Left cardiac atrium (tissue), 4 donors: ENCODE results near the gene ROM1. TPM values are rescaled to one million over a fixed set of nuclear protein-coding genes. Genes with fewer than 3 reads are reported as not detected.
"Not testable (repeated sequence)": the region's sequence is repeated elsewhere in the genome, so short reads cannot be mapped to it uniquely, and the experiment has no call there.

ENCODE experiments used
- ATAC-seq, 2 donors: fragments of 200-7000 bp; cut with Tn5 transposase; one replicate each; pipeline ENCODE4 v1.9.1; 2020; ENCODE audit warnings: mild to moderate bottlenecking in 2 of 2, moderate library complexity in 2 of 2
- DNase-seq: peaks from one replicate; pipeline ENCODE4 v3.0.0-alpha.2; 2020
- intact Hi-C, 2 donors: fragments of 100-400 bp; cut with DNase I; formaldehyde crosslinking; loops; one replicate each; pipeline versions ENCODE4 v1.14.1 to v1.15.1; 2022 to 2023
- long read RNA-seq: library from polyadenylated mRNA; unstranded; transcript quantifications from one replicate; pipeline ENCODE4 v2.0.0, GENCODE V29; 2021
- total RNA-seq, 2 donors: library from RNA; stranded (reverse); fragmentation: NEBNext Ultra II Directional; extraction: Animal tissue kit (Norgen Biotek cat#: 25700); gene quantifications; one replicate each; pipeline ENCODE4 v1.2.1, GENCODE V29; 2021
- donor health status: DM: no; HTN: yes; CAD: no.
- donor health status: DM: no; HTN: yes; CAD: no; lungs with severe emphysema.
- donor health status: DM: yes; HTN: yes; CAD: no.
- donor health status: Dilated cardiomyopathy.

ROM1 gene, protein sequence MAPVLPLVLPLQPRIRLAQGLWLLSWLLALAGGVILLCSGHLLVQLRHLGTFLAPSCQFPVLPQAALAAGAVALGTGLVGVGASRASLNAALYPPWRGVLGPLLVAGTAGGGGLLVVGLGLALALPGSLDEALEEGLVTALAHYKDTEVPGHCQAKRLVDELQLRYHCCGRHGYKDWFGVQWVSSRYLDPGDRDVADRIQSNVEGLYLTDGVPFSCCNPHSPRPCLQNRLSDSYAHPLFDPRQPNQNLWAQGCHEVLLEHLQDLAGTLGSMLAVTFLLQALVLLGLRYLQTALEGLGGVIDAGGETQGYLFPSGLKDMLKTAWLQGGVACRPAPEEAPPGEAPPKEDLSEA
- total RNA-seq: 1 to 10 TPM; 3.7 to 3.8 TPM
- long read RNA-seq, partial matches to known transcripts: 0 of 4 reads
- long read RNA-seq, other reads (novel, unspliced or antisense): 0 of 4 reads

GRCh38 chr11:62612366-62613290, at the start of gene ROM1, which contains the start of gene EML3:
Gene ROM1, plus strand, starts transcription at chr11:62613257. Its CDS starts 25 bp downstream, at chr11:62613282.
Gene EML3, minus strand, starts transcription at chr11:62612775. Its CDS starts 318 bp downstream, at chr11:62612457.
- intact Hi-C loops: no loop called here
- peak; percentile 95 for DNase-seq
- peak; percentile 90 to 91 for ATAC-seq

DNA sequence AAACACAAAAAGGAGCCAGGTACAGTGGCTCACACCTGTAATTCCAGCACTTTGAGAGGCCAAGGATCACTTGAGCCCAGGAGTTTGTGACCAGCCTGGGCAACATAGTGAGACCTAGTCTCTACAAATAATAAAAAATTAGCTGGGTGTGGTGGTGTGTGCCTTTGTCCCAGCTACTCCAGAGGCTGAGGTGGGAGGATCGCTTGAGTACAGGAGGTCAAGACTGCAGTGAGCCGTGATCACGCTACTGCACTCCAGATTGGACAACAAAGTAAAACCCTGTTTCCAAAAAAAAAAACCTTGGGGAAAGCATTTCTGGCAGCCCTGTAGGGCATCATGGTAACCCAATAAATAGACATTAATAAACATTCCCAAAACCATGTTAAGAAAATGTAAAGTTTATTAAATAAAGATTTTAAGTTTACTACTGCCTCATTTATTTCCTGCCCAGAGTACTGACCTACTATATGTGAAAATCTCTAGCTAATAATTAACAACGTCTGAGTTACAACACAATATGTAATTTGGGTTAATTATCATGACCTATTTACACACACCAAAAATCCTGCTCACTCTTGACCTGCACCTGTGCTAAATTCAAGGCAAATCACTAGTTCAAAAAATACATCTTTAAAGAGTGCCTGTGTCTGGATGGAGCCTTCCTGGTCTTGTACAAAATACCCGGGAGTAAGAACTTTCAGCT, 47.8 kb upstream of the ROM1 start:
- no peak for ATAC-seq
- peak; percentile 7 for DNase-seq
- intact Hi-C loops: no loop called here

DNA sequence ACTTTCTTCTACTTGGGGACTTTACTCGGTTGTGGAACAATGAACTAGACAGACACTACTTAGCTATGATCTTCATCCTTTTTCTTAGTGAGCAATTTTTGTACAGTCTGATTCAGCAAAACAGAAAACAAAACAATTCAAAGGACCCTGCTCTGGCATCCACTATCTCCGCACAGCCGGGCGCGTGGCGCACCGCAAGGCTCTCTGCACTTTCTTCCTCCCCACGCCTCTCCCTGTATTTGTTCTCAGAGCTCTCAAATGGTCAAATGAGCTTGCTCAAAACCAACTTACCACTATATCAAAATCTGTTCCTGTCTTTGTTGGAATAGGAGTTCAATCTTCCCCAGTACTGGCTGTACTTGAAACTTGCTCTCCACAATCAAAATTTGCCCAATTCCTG, 46.8 kb upstream of the ROM1 start:
- no peak for ATAC-seq
- intact Hi-C loops: no loop called here
- peak; percentile 15 for DNase-seq

DNA sequence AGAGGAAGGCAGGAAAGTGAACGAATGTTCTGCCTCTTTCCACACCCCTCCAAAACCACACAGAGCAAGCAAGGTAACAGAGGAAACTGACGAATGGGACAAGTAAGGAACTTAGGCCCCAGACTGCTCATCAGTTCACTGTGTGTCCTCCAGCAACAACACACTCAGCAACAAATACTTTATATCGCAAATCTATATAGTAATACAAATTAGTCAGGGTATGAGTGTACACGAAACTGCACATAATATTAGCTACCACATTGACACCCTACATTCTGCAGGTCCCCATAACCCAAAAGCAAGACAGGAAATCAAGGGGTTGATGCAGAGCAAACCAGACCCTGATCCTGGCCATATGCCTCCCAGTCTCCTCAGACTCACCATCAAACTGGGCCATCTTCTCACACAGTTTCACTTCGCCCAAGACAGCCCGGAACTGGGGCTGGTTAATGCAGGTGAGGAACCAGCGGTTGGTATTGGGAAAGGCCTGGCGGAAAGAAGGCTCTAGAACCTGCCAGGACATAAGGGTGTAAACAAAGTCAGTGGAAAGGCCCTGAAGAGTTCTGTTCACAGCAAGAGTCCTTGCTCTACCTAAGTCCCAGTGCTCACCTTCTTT, 45.9 kb upstream of the ROM1 start:
- DNase-seq (no peak), ATAC-seq (no peak)
- intact Hi-C loops: no loop called here

DNA sequence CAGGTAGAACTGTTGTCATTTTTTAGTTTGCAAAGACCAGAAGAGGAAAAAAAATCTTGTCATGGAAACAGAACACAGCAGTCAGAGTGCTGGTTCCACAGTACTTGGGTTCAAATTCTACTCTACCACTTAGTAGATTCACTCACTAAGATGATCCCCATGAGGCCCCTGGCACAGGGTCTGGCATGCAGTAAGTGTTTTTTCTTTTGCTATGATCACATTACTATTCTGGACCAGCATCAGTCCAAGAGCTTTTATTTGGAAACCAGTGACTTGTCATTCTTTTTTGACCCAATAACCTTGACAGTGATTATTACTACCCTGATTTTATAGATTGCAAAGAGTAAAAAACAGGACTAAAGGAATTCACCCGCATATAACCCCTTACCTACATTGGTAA, 43.4 kb upstream of the ROM1 start:
- ATAC-seq (no peak), DNase-seq (no peak)
- intact Hi-C loops: no loop called here

DNA sequence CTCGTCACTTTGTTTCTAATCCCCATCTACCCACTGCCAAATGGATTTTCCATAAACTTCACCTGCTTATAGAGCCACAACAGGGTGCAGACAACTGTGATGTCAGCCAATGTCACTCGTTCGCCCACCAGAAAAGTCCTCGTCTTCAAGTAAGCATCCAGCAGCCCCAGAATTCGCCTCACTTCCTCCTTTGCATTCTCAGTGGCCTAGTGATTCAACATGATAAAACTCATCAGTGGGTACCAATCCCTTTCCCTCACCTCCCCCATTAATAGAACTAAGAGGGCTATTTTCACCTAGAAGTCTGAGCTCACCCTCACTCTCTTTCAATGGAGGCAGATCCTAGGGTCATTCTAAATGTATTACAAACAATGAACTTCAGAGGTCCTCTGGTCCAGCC, 42.2 kb upstream of the ROM1 start:
- intact Hi-C loops, ATAC-seq: not testable (repeated sequence)

GRCh38 chr11:62571493-62571892, 41.6 kb upstream of the ROM1 start:
- ATAC-seq, intact Hi-C loops, DNase-seq: not testable (repeated sequence)

More for the DNA sequence above, 42.2 kb upstream of the ROM1 start:
- DNase-seq: not testable (repeated sequence)

DNA sequence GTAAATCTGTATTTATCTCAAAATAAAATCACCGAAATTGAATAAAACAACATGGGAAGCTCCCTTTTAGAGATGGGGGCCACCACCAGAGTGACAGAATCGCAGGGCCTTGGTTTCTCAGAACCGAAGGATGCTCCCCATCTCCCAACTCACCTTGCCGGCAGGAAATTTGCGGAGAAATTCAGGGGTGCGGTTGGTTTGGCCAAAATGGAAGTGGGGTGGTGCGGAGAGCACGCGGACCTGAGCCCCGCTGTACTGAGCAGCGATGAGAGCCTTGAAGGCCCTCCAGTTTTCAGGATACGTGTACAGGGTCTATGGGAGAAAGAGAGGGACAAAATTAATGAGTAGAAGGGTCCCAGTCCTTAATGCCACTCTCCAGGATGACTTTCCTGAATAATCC, 40.6 kb upstream of the ROM1 start:
- intact Hi-C loops: no loop called here
- ATAC-seq: no peak
- DNase-seq: peak; percentile 17

GRCh38 chr11:62573006-62573591, 40.0 kb upstream of the ROM1 start:
- ATAC-seq (peak in 1 of 2 donors; percentile 3), DNase-seq (peak; percentile 25)
- intact Hi-C loops: no loop called here

GRCh38 chr11:62573592-62574362, 39.3 kb upstream of the ROM1 start, which contains the start of gene EEF1G:
Gene EEF1G, minus strand, starts transcription at chr11:62573891. Its CDS starts 49 bp downstream, at chr11:62573842.
- ATAC-seq: peak; percentile 96 to 98
- DNase-seq: peak; percentile 98
- intact Hi-C loops: no loop called here

- intact Hi-C loops: no loop called here
- DNase-seq (peak; percentile 28), ATAC-seq (peak; percentile 21 to 41)
These were observed 38.5 kb upstream of the ROM1 start for GRCh38 chr11:62574363-62575071.

- DNase-seq (peak; percentile 29), ATAC-seq (no peak)
- intact Hi-C loops: no loop called here
These were observed 37.9 kb upstream of the ROM1 start for GRCh38 chr11:62575156-62575555.

- ATAC-seq (no peak), DNase-seq (peak; percentile 14)
- intact Hi-C loops: no loop called here
These were observed 37.2 kb upstream of the ROM1 start for GRCh38 chr11:62575837-62576236.

DNA sequence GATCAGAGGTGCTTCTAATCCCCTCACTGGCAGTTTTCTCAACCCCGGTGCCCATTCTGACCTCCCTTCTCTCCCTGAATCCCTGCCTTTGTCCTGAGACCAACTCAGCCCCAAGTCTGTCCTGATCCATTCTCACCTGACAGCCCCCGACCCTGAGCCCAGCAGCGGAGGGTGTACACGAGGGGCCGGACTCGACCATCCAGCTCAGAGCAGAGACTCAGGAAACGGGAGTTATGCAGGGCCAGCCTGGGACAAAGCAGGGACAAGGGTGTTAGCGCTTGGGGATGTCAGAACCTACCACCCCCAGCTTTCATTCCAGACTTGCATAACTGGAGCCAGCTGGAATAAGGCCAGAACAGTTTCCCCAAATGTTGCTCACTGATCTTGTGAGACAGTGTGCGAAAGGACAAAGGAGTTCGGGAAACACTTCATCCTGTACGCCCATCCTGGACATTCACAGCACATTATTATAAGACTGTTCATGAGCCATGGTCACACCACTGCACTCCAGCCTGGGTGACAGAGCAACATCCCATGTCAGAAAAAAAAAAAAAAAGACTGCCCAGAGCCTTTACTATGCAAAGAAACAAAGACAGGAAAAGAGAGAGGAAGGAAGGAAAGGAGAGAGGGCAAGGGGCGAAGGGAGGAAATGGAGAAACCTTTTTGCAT, 35.9 kb upstream of the ROM1 start:
- DNase-seq (peak; percentile 56), ATAC-seq (no peak)
- intact Hi-C loops: no loop called here

DNA sequence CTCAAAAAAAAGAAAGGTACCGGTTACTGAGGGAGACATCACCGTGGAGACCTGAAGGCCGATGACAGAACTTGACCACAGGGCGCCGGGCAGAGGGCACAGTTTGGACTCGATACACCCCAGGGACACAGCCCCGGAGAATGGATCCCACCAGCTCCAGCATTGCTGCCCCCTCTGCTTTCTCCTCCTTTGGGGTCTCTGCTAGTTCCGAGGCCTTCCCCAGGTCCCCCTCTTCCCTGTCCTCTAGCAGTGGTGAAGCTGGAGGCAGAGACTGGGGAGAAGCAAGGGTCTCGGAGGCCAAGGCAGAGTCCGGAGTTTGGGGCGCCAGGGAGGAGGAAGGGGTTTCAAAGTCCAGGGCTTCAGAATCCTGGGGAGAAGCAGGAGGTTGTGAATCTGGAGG, 34.5 kb upstream of the ROM1 start:
- peak; percentile 14 for DNase-seq
- no peak for ATAC-seq
- intact Hi-C loops: no loop called here

GRCh38 chr11:62579252-62579651, 33.8 kb upstream of the ROM1 start:
- intact Hi-C loops: no loop called here
- no peak for DNase-seq
- ATAC-seq: no peak
